Thyroid gland (tissue), 4 donors: ENCODE measurements around the gene POLD1. TPM values are rescaled to one million over a fixed set of nuclear protein-coding genes. Genes with fewer than 3 reads are reported as not detected.
"Not testable (repeated sequence)": the region's sequence is repeated elsewhere in the genome, so short reads cannot be mapped to it uniquely, and the experiment has no call there.

Source experiments
- DNase-seq, 2 donors: peaks; one replicate each; pipeline ENCODE4 v3.0.0-alpha.2; 2019
- H3K27ac ChIP-seq, 3 donors: fragments of 200-600 bp; sonication (generic); 1 replicate in 2 of 3; 2 replicates in 1 of 3; pipeline ENCODE4 v1.5.1; 2016 to 2019; ENCODE audit warnings: mild to moderate bottlenecking in 1 of 3, moderate library complexity in 1 of 3
- H3K27me3 ChIP-seq: fragments of 200-600 bp; sonication (generic); one replicate; pipeline ENCODE4 v1.5.1; 2019
- H3K36me3 ChIP-seq, 2 donors: fragments of 200-600 bp; sonication (generic); one replicate each; pipeline ENCODE4 v1.5.1; 2016 to 2019
- H3K4me1 ChIP-seq, 2 donors: fragments of 200-600 bp; sonication (generic); one replicate each; pipeline ENCODE4 v1.5.1; 2017 to 2019
- H3K4me3 ChIP-seq, 3 donors: fragments of 200-600 bp; sonication (generic); replicated peaks in 1 of 3; 1 replicate in 2 of 3; 2 replicates in 1 of 3; pipeline ENCODE4 v1.5.1; 2016; ENCODE audit warnings: mild to moderate bottlenecking in 1 of 3
- H3K9me3 ChIP-seq: fragments of 200-600 bp; sonication (generic); one replicate; pipeline ENCODE4 v1.5.1; 2017
- CTCF ChIP-seq, 6 experiments: fragments of 200-600 bp in 3 of 6; fragments of 450-650 bp in 3 of 6; sonication (generic) in 3 of 6; IDR thresholded peaks; one replicate each; pipeline ENCODE4 v1.5.1; 2016 to 2019; ENCODE audit warnings: antibody characterized with exemption in 6 of 6, mild to moderate bottlenecking in 2 of 6, inconsistent platforms in 1 of 6, moderate library complexity in 1 of 6
- POLR2A ChIP-seq, 2 donors: fragments of 450-650 bp; IDR thresholded peaks; one replicate each; pipeline ENCODE4 v1.6.1; 2017; ENCODE audit warnings: antibody characterized with exemption in 2 of 2, mild to moderate bottlenecking in 2 of 2, moderate library complexity in 1 of 2
- WGBS, 2 donors: methylation state at CpG; one replicate each; pipeline ENCODE4 v1.1.5; 2017; 5-methylcytosine and 5-hydroxymethylcytosine counted together
- intact Hi-C: fragments of 100-400 bp; cut with DNase I; formaldehyde crosslinking; loops from one replicate; pipeline ENCODE4 v1.15.1; 2023
- total RNA-seq, 4 donors: library from RNA; depleted of rRNA; stranded (reverse); fragments of >200 nt; gene quantifications; one replicate each; pipeline ENCODE4 v1.2.3, GENCODE V29; 2016

Gene POLD1
- total RNA-seq, 4 donors from 2014 or later: 12.9 to 27.5 (median 19.0) TPM

- H3K9me3 ChIP-seq: no peaks in the 10 kb centered on the region
- peaks cover 6 to 14% of the 10 kb centered on the region in 2 donors for H3K4me1 ChIP-seq
- H3K27ac ChIP-seq: no peak overlapping the region
- intact Hi-C loops: no loop called here
- DNase-seq: no peak
- H3K27me3 ChIP-seq: no peaks in the 10 kb centered on the region
- TF ChIP-seq CTCF (IDR thresholded peaks at IDR 0.05) (no peak), POLR2A (IDR thresholded peaks at IDR 0.05) (no peak)
- H3K4me3 ChIP-seq: no peak overlapping the region
- 67 to 75% methylated on average over 11 to 19 of the region's 19 CpGs for WGBS, 2 donors
- H3K36me3 ChIP-seq: no peaks in the 10 kb centered on the region
These were observed 49.3 kb downstream of the POLD1 start for GRCh38 chr19:50433201-50434180.

GRCh38 chr19:50434525-50434924 is 50.4 kb downstream of the POLD1 start:
- H3K36me3 ChIP-seq: no peaks in the 10 kb centered on the region

GRCh38 chr19:50435221-50435620 is 51.1 kb downstream of the POLD1 start:
- no peak overlapping the region for H3K27ac ChIP-seq
- H3K27me3 ChIP-seq: no peaks in the 10 kb centered on the region
- H3K4me1 ChIP-seq: peaks cover 6 to 9% of the 10 kb centered on the region in 2 donors
- no peak for TF ChIP-seq CTCF (IDR thresholded peaks at IDR 0.05)
- TF ChIP-seq POLR2A (IDR thresholded peaks at IDR 0.05): no peak
- intact Hi-C loops: no loop called here
- DNase-seq: no peak
- WGBS, 2 donors: 86 to 88% methylated on average over 17 of the region's 17 CpGs
- H3K9me3 ChIP-seq: no peaks in the 10 kb centered on the region
- H3K36me3 ChIP-seq: no peaks in the 10 kb centered on the region
- no peak overlapping the region for H3K4me3 ChIP-seq

More at GRCh38 chr19:50434525-50434924, 50.4 kb downstream of the POLD1 start:
- H3K9me3 ChIP-seq: no peaks in the 10 kb centered on the region
- no peak overlapping the region for H3K27ac ChIP-seq
- no peak for DNase-seq
- WGBS, 2 donors: 54 to 62% methylated on average over 10 to 12 of the region's 12 CpGs
- H3K27me3 ChIP-seq: no peaks in the 10 kb centered on the region
- TF ChIP-seq CTCF (IDR thresholded peaks at IDR 0.05) (no peak), POLR2A (IDR thresholded peaks at IDR 0.05) (no peak)
- intact Hi-C loops: no loop called here
- peaks cover 6 to 9% of the 10 kb centered on the region in 2 donors for H3K4me1 ChIP-seq
- H3K4me3 ChIP-seq: no peak overlapping the region

- peaks cover 6 to 9% of the 10 kb centered on the region in 2 donors for H3K4me1 ChIP-seq
- H3K27ac ChIP-seq: no peak overlapping the region
- no peak overlapping the region for H3K4me3 ChIP-seq
- intact Hi-C loops: no loop called here
- no peaks in the 10 kb centered on the region for H3K9me3 ChIP-seq
- 69 to 73% methylated on average over 11 of the region's 12 CpGs for WGBS, 2 donors
- no peak for DNase-seq
- H3K27me3 ChIP-seq: no peaks in the 10 kb centered on the region
- no peak for TF ChIP-seq CTCF (IDR thresholded peaks at IDR 0.05)
- TF ChIP-seq POLR2A (IDR thresholded peaks at IDR 0.05): no peak
- no peaks in the 10 kb centered on the region for H3K36me3 ChIP-seq
These were observed 51.5 kb downstream of the POLD1 start for GRCh38 chr19:50435627-50436026.

- Histone ChIP-seq H3K27me3 (no peaks in the 10 kb centered on the region), H3K36me3 (no peaks in the 10 kb centered on the region), H3K4me1 (no peaks in the 10 kb centered on the region), H3K4me3 (no peak overlapping the region), H3K9me3 (no peaks in the 10 kb centered on the region), H3K27ac (no peak overlapping the region)
- TF ChIP-seq CTCF (IDR thresholded peaks at IDR 0.05) (no peak), POLR2A (IDR thresholded peaks at IDR 0.05) (no peak)
- intact Hi-C loops: no loop called here
- no peak for DNase-seq
- WGBS, 2 donors: 91 to 96% methylated on average over 5 of the region's 5 CpGs
These were observed 53.8 kb downstream of the POLD1 start for GRCh38 chr19:50437862-50438449.

- DNase-seq, intact Hi-C loops, H3K4me3 ChIP-seq, H3K27ac ChIP-seq, H3K36me3 ChIP-seq, H3K9me3 ChIP-seq, H3K27me3 ChIP-seq, H3K4me1 ChIP-seq: not testable (repeated sequence)
- WGBS, 2 donors: 76 to 89% methylated on average over 2 of the region's 2 CpGs
These were observed 55.0 kb downstream of the POLD1 start for GRCh38 chr19:50439130-50439529.
